Measurements from ENCODE around the gene NDUFS2.

Gene NDUFS2

GRCh38 chr1:161191971-161192370 is 10.2 kb upstream of the NDUFS2 start:
- DNase-seq (ENCODE audit: low read depth, low spot score): no peak
- TF ChIP-seq, protein P1, sequence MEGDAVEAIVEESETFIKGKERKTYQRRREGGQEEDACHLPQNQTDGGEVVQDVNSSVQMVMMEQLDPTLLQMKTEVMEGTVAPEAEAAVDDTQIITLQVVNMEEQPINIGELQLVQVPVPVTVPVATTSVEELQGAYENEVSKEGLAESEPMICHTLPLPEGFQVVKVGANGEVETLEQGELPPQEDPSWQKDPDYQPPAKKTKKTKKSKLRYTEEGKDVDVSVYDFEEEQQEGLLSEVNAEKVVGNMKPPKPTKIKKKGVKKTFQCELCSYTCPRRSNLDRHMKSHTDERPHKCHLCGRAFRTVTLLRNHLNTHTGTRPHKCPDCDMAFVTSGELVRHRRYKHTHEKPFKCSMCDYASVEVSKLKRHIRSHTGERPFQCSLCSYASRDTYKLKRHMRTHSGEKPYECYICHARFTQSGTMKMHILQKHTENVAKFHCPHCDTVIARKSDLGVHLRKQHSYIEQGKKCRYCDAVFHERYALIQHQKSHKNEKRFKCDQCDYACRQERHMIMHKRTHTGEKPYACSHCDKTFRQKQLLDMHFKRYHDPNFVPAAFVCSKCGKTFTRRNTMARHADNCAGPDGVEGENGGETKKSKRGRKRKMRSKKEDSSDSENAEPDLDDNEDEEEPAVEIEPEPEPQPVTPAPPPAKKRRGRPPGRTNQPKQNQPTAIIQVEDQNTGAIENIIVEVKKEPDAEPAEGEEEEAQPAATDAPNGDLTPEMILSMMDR (IDR thresholded peaks at IDR 0.05; ENCODE audit: low read depth, low read length): no peak
- H3K4me3 ChIP-seq (ENCODE audit: low read depth, low read length): no peak overlapping the region
- in situ Hi-C loops (cut with HindIII; ENCODE audit: low sequenced_read_pairs): no loop called here

- DNase-seq (ENCODE audit: low read depth, low spot score): peak; percentile 65
- TF ChIP-seq, protein P1 (IDR thresholded peaks at IDR 0.05; ENCODE audit: low read depth, low read length): peak; percentile 97
- H3K4me3 ChIP-seq (ENCODE audit: low read depth, low read length): no peak overlapping the region
- in situ Hi-C loops (cut with HindIII; ENCODE audit: low sequenced_read_pairs): no loop called here
These were observed 9.4 kb upstream of the NDUFS2 start for GRCh38 chr1:161192476-161193465.

- no peak overlapping the region for H3K4me3 ChIP-seq (ENCODE audit: low read depth, low read length)
- TF ChIP-seq, protein P1 (IDR thresholded peaks at IDR 0.05; ENCODE audit: low read depth, low read length): no peak
- in situ Hi-C loops (cut with HindIII; ENCODE audit: low sequenced_read_pairs): no loop called here
These were observed 8.5 kb upstream of the NDUFS2 start for GRCh38 chr1:161193561-161194235.

GRCh38 chr1:161195171-161195570 is 7.0 kb upstream of the NDUFS2 start:
- TF ChIP-seq, protein P1 (IDR thresholded peaks at IDR 0.05; ENCODE audit: low read depth, low read length): no peak
- no peak overlapping the region for H3K4me3 ChIP-seq (ENCODE audit: low read depth, low read length)
- DNase-seq (ENCODE audit: low read depth, low spot score): no peak
- in situ Hi-C loops (cut with HindIII; ENCODE audit: low sequenced_read_pairs): no loop called here

More at GRCh38 chr1:161193561-161194235, 8.5 kb upstream of the NDUFS2 start:
- DNase-seq (ENCODE audit: low read depth, low spot score): no peak

GRCh38 chr1:161196111-161196510 is 6.1 kb upstream of the NDUFS2 start:
- no peak overlapping the region for H3K4me3 ChIP-seq (ENCODE audit: low read depth, low read length)
- TF ChIP-seq, protein P1 (IDR thresholded peaks at IDR 0.05; ENCODE audit: low read depth, low read length): no peak
- in situ Hi-C loops (cut with HindIII; ENCODE audit: low sequenced_read_pairs): no loop called here
- DNase-seq (ENCODE audit: low read depth, low spot score): no peak

DNA sequence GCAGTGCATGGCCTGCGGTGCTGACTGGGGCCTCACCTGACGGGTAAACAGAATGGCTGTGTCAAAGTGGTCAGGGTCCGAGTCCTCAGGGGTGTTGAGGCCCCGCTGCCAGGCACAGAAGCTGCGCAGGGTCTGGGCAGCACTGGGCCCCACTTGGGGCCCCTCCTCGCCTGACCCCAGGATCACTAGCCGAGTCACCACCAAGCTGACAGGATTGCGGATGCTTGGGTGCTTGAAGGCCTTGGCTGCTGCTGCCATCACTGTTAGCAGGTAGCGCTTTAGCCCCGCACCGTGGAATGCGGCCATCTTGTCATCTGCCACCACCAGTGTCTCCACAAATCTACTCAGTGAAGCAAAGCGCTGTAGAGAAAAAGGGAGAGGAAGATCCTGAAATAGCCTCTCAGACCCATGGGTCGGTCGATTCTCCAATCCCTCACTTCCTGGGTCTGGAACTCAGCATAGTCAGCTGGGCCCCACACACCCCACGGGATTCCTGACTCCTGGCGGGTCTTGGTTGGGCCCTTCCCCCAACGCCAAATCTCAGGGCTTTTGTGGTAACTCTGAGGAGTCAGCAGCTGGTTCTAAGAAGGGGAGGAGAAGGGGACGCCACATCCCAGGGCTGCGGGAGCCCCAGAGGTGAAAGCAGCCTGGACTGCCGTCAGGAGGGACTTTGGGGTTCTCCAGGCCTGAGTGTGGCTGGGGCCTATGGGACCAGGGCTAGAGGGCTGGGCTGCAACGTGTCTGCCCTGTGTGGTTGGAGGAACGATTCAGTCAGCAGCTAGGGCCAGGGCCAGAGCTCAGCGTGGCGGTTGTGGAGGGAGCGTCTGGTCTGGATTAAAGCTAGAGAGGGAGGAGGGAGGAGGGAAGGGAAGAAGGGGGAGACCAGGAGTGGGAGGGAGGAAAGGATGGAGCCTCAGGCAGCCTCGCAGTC is 5.4 kb upstream of the NDUFS2 start:
- peak overlapping the region; percentile 9 for H3K4me3 ChIP-seq (ENCODE audit: low read depth, low read length)
- in situ Hi-C loops (cut with HindIII; ENCODE audit: low sequenced_read_pairs): no loop called here
- TF ChIP-seq, protein P1 (IDR thresholded peaks at IDR 0.05; ENCODE audit: low read depth, low read length): no peak
- peak; percentile 65 for DNase-seq (ENCODE audit: low read depth, low spot score)
